HG03095 (cell line): Measurements from ENCODE around the gene OPA1.

Experiments used
- ATAC-seq: cut with Tn5 transposase; IDR thresholded peaks from one replicate; pipeline ENCODE4 v1.9.1; 2021; ENCODE audit warnings: moderate library complexity; ENCODE audit not compliant: unreplicated experiment

OPA1 gene

DNA sequence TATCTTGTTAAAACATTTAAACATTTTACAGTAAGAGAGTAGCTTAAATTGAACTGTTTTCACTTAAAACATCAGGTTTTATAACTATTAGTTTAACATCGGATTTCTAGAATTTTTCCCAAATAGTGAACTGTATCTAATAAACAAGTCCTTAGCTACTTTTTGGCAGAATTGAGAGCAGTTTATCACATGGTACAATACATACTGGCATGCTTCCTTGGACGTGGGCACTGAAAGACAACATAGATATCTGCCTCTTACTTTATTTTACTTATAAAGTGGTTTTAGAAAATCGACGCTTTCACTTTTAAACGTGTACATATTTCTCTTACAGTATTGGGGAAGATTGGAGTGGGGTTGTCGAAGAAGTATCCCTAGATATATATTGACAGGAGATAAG, 52.8 kb downstream of the OPA1 start:
- no peak for ATAC-seq

DNA sequence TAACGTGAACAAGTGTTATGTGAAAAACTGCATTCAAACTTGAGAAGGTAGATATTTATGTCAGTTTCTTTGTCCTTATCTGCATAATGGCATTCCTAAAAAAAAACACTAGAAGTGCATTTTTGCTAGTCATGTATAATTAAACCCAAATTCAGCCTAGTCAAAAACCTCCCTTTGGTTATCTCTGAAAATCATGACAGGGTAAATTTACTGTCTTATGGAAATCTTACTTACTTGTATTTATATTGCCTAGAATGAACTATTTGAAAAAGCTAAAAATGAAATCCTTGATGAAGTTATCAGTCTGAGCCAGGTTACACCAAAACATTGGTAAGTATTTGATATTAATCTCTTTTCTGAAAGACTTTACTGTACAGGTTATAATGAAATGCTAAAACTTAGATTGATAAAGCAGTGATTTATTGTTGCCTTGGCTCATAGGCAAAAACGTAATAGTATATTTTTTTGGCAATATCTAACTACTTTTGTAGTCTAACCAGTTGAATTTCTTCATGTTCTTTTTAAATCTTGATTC, 55.6 kb downstream of the OPA1 start:
- ATAC-seq: no peak

DNA sequence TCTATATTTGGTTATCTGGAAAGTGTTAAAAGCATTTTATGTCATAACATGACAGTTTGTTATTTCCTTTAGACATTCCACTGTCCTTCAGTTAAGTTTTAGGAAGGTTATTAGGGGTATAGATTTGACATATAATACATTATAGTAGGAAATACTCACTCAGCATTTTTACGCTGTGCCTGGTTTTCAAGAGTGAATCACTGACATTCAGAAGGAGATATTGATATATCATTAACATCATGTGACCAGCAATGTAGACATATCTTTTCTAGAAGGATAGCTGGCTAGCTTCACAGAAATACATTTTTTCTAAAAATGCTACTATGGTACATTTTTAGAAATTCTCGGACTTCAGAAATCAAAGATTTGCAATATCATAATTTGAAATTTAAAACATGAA, 57.6 kb downstream of the OPA1 start:
- ATAC-seq: no peak

DNA sequence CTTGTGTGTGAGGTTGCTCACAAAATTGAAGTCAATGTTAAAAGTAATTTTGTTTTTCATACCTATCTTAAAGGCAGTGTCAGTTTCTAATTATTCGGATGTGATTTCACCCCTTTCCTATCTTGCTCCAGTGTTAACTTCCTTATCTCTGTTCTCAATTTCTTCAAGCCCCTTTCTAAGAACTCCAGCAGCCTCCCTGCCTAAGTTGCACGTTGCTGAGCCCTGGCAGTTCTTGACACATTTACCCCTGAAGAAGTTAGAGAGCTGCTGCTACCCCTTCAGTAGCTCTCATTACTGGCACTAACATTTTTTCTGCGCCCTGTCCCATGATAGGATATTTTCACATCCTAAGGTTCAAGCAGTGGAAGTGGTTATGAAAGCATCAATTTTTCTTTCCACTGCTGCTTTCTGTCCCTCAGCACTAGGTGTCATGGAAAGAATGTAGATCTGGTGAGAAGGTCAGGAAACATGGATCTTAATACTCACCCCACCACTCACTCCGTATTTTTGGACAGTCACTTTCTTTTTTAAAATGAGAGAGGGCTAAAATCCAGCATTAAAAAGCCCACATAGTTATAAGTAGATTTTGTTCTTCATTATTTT, 62.9 kb downstream of the OPA1 start:
- no peak for ATAC-seq

DNA sequence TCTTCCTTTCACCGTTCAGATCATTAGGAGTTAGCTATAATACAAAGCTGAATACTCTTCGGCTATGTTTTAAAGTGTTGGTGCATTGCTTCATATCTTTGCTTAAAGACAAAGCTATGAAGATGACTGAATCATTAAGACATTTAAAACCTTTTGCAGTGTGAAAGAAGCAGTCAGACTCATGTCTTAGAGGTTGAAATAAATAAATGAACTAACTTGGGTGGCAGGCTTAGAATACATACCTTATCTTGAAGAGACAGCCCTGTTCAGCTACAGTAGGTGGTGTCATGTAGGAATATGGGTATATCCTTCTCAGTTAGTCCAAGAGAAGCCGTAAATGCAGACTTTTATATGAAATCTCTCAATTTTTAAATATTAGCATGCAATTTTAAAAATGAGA, 63.4 kb downstream of the OPA1 start:
- ATAC-seq: no peak

DNA sequence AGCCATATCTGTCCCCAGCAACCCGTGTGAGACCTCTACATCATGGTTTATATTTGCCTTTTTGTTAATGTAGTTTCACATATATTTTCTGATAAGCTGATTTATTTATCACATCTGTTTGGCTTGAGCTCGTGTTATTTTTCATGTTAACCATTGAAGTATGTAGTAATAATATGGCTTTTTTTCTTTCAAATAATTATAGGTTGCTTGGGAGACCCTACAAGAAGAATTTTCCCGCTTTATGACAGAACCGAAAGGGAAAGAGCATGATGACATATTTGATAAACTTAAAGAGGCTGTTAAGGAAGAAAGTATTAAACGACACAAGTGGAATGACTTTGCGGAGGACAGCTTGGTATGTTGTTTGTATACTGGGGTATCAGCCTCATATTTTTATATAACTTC, 63.9 kb downstream of the OPA1 start:
- ATAC-seq: no peak

DNA sequence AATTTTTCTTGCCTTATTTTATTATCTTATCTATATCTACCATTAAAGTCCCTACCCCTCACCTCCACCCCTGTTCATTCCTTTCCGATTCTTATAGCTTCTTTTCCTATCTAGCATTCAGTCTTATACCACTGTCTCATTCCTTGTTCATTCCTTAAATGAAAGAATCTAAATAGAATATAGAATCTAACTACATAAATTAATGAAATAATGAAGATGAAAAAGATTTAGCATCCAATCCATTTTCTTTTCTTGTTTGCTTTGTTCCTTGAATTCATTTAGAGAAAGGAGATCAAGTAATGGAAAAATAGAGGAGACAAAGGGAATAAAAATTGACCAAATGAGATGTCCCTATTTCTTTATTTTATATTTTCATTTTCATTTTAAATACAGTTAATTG, 67.2 kb downstream of the OPA1 start:
- no peak for ATAC-seq

DNA sequence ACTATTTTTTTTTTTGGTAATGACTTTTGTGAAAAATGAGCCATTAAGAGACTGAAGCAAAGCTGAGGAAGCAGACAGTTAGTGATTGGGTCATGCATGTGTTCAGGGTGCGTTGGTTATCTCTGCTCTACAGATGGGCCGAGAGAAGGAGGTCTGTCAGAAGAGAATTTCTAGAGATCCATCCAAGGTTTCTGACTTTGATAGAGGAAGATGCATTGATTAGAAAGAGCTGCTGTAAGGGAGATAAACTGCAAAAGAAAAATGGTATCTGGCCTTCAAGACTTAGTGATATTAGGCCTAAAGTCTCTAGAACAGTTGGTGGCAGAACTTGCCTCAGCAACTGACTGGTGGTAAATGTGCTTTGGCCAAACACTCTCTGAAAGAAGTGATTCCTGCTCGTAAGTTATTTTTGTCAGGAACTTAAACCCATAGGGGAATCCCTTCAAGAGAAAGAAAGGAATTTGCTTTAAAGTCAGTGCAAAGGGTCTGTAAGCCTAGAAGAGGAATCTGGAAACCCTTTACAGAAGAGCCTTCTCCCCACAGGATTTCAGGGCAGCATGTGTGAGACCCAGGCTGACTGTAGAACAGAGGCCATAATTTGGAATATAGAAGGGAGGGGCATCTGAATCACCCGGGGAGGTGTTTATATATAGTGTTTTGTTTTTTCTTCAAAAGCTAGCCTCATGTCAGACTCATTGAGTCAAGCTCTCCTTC, 67.8 kb downstream of the OPA1 start:
- ATAC-seq: no peak

DNA sequence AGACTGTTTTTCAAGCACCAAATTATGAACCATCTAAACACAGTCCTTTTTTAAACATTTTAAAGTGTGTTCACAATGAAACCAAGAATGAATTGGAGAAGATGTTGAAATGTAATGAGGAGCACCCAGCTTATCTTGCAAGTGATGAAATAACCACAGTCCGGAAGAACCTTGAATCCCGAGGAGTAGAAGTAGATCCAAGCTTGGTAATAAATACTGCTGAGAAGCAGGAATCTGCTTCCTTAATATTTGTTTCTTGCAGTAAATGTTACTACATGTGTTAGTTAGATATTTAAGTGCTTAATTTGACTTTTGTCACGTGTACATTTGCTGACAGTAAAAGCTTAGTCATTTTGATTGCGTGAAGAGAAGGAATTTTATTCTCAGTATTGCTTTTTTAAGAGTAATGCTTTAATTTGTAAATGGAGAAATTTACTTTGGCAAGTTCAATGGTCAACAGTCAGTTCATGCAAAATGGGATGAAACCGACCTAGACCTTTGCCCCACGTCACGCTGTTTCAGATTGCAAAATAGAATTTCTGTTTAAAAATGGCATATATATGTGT, 69.8 kb downstream of the OPA1 start:
- no peak for ATAC-seq

DNA sequence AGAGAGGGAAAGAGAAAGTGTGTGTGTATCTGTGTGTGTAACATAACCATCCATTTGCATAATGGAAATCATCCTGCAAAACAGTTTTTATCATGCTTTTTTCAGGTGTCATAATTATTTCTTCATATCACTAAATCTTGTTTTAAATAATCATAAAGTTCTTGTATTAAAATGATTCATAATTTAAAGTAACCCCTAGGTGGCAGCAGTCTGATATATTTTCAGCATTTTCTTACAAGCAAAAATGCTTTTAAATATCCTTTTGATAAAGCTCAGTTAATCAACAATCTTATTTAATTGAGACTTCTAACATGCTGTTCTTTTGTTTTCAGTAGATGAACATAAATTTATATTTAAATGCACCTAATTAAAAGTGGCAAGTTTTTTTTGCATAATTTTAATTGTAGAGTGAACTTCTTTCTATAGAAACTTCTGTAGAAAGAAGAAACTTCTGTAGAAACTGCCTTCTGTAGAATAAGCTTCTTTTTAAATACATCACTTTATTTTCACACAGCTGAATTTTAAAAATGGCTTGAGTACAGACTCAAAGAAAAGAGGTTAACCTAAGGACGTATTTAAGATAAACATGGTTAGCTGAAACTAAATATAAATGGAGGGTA, 72.5 kb downstream of the OPA1 start:
- ATAC-seq: no peak

DNA sequence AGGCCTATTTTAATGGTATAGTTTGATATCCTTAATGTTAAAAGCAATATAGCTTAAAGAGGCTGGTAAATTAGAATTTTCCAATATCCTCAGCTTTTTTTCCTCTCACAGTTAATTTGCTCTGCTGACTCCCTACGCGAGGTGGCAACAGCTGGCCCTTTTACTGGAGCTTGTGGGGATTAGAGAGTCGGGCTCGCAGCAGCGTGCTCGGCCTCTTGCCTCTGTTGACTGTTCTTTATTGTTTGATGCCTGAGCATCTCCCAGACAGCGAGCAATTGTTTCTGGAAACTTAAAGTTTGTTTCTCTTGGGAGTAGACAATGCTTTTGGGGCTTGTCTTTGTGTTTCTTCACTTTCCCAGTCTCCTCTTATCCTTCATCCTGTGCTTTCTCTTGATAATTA, 80.8 kb downstream of the OPA1 start:
- ATAC-seq: no peak

DNA sequence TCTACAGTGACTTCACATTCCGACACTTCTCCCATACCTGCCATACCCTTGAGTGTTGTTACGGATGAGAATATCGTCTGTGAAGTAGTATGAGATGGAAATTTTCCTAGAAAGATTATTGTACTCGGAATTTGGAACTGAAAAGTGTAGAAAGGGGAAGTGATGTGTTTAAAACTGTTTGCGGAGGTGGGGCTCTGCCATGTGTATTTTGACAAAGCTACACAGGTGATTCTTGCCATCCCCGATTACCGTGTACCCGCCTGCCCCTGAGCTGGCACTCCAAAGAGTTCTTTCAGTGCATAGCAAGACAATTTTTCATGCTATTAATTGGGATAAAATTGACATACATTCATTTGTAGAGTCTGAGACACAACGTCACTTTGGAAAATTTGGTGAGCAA, 81.7 kb downstream of the OPA1 start:
- no peak for ATAC-seq

DNA sequence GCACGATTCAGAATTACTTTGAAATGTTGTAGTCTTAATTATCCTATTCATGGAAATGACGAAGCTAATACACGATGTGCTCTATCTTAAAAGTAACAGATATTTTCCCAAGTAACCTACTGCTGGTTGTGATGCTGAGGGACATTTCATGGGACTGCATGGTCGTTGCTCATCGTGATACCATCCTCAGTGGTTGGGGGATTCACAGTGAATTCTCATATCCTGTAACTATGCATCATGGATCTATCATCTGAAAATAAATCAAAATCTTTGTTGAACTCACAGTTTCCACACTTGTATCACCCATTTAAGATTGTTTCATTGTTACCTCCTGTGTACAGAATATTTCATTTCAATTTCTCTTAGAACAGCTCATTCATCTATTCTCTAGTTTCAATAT, 84.7 kb downstream of the OPA1 start:
- no peak for ATAC-seq

DNA sequence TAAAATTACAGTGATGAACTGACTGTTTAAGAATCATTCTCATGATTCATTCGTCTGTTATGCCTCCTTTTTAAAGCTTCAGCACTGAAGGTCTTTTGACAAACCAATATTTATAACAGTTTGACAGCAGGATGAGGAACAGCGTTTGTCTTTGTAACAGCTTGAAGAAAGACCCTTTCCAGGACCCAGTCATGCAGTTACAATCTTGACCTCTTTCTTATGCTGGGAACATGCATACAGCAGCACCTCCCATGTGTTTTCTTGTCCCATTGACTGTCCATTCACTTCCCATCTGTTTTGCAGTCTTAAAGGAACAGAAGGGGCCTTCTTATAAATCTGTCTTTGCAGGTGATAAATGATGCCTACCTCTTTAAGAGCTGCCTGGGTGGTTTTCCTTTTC, 87.2 kb downstream of the OPA1 start:
- ATAC-seq: no peak

DNA sequence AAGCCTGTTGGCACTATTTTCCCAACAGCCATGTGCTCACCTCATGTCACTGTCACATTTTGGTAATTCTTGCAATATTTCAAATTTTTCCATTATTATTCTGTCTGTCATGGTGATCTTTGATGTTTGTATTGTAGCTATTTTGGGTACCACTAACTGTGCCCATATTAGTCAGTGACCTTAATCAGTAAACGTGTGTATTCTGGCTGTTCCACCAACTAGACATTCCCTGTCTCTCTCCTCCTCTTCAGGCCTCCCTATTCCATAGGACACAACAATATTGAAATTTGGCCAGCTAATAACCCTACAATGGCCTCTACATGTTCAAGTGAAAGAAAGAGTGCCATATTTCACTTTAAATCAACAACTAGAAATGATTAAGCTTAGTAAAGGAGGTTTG, 88.6 kb downstream of the OPA1 start:
- no peak for ATAC-seq

DNA sequence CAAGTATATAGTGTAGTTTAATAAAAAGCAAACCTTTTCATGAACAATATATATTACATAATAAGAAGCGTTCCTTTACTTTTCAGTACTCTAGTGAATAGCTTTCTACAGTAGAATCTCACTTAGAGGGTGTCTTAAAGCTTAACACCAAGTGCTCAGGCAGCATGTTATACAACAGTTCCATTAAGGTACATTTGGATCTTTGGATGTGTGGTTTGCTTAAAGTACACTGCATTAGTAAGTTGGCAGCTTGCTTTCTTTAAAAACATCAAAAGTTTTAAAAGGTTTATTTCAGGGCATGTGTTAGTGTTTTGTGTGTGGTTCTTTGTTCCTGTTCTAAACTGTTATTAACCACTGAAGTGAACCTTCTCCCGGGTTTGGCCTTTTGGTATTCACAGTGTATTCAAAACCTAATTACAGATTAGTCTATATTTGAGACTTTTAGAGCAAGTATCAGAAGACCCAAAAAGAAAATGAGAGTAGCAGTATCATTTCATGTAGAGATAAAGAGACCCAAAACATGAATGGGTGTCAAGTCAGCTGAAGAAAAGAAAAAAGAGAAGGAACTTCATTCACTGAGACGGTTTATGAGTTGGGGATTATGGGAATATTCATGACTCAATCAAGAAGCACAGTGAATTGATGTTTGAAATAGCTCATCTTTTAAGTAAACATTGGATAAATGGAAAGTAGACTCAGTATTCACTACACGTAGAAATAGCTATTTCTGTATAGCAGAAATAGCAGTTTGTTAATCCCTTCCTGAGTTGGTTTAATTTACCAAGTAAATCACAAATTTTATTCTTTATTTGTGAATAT, 93.9 kb downstream of the OPA1 start:
- ATAC-seq: no peak

DNA sequence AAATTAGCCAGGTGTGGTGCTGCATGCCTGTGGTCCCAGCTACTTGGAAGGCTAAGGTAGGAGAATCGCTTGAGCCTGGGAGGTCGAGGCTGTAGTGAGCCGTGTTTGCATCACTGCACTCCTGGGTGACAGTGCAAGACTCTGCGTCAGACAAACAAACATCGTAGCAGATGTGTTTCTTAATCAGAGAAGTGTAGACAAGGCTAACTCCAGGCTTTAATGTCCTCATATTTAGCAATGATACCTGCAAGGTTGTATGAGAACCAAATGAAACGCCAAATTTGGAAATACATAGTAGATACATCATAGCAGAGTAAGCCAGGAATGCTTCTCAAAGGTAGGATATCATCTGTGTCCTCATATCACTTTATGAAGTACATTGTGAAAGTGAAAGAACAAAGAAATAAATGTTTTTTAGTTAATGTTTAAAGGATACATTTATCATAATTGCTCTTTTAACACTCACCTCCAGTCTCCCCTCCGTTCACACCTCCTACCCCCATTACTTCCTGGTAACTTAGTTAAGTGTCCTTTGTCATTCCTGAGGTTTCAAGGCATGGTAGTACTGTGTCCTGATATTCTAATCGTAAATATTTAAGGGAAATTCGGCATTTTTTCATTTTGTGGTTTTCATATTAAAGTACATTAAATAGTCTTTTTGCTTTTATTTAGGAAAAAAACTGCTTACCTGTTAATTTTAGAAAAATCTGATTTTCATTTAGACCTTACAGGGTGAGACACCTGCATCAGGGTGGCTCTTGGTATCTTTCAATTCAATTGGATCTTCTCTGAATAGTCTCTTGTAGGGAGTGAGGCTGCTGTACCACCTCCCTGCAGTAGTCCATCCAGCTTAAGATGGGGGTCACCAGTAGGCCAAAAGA, 96.1 kb downstream of the OPA1 start:
- no peak for ATAC-seq

DNA sequence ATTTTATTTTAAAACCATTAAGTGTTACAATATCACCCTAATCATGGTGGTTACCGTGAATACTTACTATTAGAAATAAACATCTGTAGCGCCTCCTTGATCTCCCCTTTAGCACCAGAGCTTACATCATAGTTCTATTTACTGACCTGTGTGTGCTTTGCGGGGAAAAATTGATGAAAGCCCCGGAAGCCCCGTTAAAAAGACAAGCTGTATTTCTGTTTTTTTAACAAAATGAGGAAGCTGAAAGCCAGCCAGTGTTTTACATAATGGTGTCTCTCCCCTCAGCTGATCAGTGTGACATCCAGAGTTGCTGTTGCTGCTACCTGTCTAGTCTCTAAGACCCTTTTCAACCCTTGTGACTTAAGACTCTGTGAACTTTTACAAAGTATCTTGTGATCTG, 100.8 kb downstream of the OPA1 start:
- ATAC-seq: peak; percentile 73

DNA sequence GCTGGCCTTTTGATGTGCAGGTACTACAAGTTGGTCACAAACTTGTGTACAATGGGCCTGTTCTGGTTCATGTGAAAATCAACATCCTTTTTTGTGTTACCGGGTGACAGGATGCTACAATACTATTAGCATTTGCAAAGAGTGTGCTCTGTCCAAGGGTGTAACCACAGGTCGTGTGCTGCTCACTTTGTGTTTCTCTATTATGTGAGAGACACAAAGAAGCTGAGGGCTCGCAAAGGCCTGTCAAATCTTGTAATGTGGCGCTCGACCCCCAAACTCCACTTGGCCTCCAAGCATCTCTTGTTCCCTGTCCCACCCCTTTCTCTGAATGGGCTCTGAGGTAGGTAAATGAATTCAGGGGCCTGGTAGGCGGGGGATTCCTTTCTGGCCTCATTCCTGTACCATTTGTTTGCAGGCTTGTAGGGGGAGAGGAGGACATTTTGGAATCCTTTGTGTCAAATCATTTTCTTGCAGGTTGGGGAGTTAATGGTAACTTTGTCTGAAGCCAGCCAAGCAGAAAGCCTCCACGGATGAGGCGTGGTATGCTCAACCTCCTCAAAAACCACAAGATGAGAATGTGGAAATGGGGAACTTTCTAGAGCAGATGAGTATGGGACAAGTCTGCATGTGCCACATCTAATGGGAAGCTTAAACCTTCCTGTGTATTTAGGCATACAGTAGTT, 109.1 kb downstream of the OPA1 start:
- no peak for ATAC-seq

DNA sequence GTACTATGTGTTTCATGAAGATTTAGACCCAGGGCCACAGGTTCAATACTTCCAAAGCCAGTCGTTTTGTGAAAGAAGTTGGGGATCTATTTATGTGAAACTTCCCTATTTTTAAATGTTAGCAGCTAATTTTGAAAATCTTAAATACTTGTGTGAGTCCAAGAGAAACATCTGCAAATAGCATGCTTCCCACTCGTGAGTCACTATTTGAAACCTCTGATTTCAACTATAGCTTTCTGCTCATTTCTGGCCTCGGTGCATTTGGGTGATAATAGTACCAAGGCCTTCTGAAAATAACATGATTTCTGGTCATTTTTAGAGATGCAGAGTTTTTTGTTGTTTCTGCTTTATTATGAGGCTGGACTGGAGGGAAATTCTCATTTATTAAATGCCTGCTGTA, 110.0 kb downstream of the OPA1 start:
- ATAC-seq: no peak
